Esophagus squamous epithelium (tissue), 4 donors: ENCODE measurements around the gene OSGIN1.

Source experiments
- POLR2A ChIP-seq, 4 donors: fragments of 450-650 bp; IDR thresholded peaks; one replicate each; pipeline ENCODE4 v1.6.1; 2017; ENCODE audit warnings: antibody characterized with exemption in 4 of 4, mild to moderate bottlenecking in 4 of 4, moderate library complexity in 3 of 4
- TF ChIP-seq, protein P1 (sequence below), 6 experiments: fragments of 450-650 bp in 4 of 6; fragments of 200-600 bp in 2 of 6; sonication (generic) in 2 of 6; IDR thresholded peaks; one replicate each; pipeline ENCODE4 v1.5.1; 2016 to 2019; ENCODE audit warnings: antibody characterized with exemption in 6 of 6, mild to moderate bottlenecking in 4 of 6, moderate library complexity in 4 of 6

DNA sequence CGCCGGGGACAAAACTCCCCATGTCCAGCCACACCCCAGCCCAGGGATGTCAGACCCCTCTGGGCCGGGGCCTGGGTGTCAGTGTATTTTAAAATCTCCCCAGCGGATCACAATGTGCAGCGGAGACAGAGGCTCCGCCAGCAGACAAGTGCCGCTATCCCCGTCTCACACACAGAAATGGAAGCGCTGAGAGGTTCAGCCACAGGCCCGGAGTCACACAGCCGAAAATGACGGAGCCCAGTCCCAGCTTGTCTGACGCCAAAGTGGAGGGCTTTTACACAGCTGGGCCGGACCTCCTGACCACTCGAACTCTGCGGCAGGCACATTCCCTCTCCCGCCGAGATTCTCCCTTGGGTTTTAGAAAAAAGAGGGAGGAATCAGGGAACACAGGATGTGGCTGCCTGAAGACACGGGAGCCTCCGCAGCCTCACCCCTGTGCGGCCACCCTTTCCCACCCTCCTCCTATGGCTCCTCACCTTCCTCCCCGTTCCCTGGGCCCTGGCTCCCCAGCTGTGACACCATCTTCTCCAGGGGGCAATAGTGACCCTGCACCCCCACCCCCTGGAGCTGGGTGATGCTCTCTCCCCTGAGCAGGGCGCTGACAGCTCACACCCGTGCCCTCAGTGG is 6.8 kb upstream of the OSGIN1 start:
- TF ChIP-seq, protein P1, sequence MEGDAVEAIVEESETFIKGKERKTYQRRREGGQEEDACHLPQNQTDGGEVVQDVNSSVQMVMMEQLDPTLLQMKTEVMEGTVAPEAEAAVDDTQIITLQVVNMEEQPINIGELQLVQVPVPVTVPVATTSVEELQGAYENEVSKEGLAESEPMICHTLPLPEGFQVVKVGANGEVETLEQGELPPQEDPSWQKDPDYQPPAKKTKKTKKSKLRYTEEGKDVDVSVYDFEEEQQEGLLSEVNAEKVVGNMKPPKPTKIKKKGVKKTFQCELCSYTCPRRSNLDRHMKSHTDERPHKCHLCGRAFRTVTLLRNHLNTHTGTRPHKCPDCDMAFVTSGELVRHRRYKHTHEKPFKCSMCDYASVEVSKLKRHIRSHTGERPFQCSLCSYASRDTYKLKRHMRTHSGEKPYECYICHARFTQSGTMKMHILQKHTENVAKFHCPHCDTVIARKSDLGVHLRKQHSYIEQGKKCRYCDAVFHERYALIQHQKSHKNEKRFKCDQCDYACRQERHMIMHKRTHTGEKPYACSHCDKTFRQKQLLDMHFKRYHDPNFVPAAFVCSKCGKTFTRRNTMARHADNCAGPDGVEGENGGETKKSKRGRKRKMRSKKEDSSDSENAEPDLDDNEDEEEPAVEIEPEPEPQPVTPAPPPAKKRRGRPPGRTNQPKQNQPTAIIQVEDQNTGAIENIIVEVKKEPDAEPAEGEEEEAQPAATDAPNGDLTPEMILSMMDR (IDR thresholded peaks at IDR 0.05): no peak
- TF ChIP-seq POLR2A (IDR thresholded peaks at IDR 0.05): no peak
